Psoas muscle (tissue), 8 donors: ENCODE results near the gene CHST15. TPM values are rescaled to one million over a fixed set of nuclear protein-coding genes. Genes with fewer than 3 reads are reported as not detected.

ENCODE experiments used
- ATAC-seq, 4 donors: fragments of 200-7000 bp; cut with Tn5 transposase; one replicate each; pipeline ENCODE4 v1.9.1; 2020; ENCODE audit warnings: moderate library complexity in 3 of 4, mild to moderate bottlenecking in 2 of 4
- DNase-seq, 2 donors: peaks; one replicate each; pipeline ENCODE4 v3.0.0-alpha.2; 2020
- H3K27ac ChIP-seq: fragments of 200-600 bp; one replicate; pipeline ENCODE4 v1.8.0; 2022
- H3K27me3 ChIP-seq, 3 donors: fragments of 200-600 bp in 1 of 3; one replicate each; pipeline versions ENCODE4 v1.6.1 to v1.8.0; 2013 to 2022; ENCODE audit warnings: low read length in 2 of 3, mild to moderate bottlenecking in 2 of 3, moderate library complexity in 1 of 3; ENCODE audit not compliant: insufficient read depth in 3 of 3
- H3K36me3 ChIP-seq, 2 donors: fragments of 200-600 bp in 1 of 2; one replicate each; pipeline versions ENCODE4 v1.6.1 to v1.8.0; 2013 to 2022; ENCODE audit warnings: low read depth in 1 of 2, mild to moderate bottlenecking in 1 of 2, moderate library complexity in 1 of 2; ENCODE audit not compliant: insufficient read depth in 1 of 2
- H3K4me1 ChIP-seq: fragments of 200-600 bp; one replicate; pipeline ENCODE4 v1.8.0; 2022
- H3K4me3 ChIP-seq: fragments of 200-600 bp; one replicate; pipeline ENCODE4 v1.8.0; 2022; ENCODE audit warnings: mild to moderate bottlenecking
- H3K9me3 ChIP-seq: fragments of 200-600 bp; one replicate; pipeline ENCODE4 v1.8.0; 2022
- WGBS, 3 donors: extraction: QIAGEN DNeasy Blood & Tissue Kit; methylation state at CpG; one replicate each; pipeline versions ENCODE4 v1.1.6 to v1.1.7; 2013; 5-methylcytosine and 5-hydroxymethylcytosine counted together
- intact Hi-C, 2 donors: fragments of 100-400 bp; cut with DNase I; formaldehyde crosslinking; loops; one replicate each; pipeline versions ENCODE4 v1.11.0 to v1.14.2; 2022
- polyA plus RNA-seq, 3 donors: library from polyadenylated mRNA; stranded (reverse); fragments of 200-250 nt; gene quantifications; one replicate each; pipeline ENCODE4 v1.2.3, GENCODE V29; 2013
- total RNA-seq, 4 donors: library from RNA; stranded (reverse); fragmentation: NEBNext Ultra II Directional in 2 of 4; extraction: Animal tissue kit (Norgen Biotek cat#: 25700) in 2 of 4; gene quantifications; one replicate each; pipeline versions ENCODE4 v1.2.1 to v1.2.4, GENCODE V29; 2021 to 2023
- TF ChIP-seq, protein P1 (sequence below): fragments of 200-600 bp; IDR thresholded peaks from one replicate; pipeline ENCODE4 v1.8.0; 2022; ENCODE audit warnings: antibody characterized with exemption
- donor health status: healthy with polysubstance abuse.
- donor health status: DM: no; HTN: no; CAD: no; lungs with moderate emphysema.
- donor health status: Bipolar disorder and iron deficiency.
- donor health status: healthy.
- donor health status: DM: yes; HTN: yes; CAD: no.
- donor health status: DM: no; HTN: no; CAD: no.
- donor health status: DM: no; HTN: no; CAD: no.
- donor health status: DM: yes; HTN: yes; CAD: no.

Gene CHST15
- total and polyA plus RNA-seq, 7 donors = 3.6 to 39.2 (median 10.4) TPM

DNA sequence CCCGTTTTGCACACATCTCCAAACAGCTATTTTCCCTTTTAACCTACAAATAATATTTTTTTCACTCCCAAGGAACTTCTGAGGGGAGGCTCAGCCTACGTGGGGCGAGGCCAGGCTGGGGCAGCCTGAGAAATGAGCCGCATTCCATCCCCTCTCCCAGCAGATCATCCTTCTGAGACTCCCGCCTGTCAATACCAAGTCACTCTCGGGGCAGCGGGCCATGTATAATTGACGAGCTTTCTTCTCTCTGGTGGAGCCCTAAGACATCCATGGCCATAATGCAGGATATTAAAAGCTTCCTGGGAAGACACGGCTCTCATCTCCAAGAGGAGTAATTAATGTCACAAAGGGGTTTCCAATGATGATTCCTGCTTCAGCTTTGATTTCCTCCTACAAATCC, 37.8 kb upstream of the CHST15 start:
- Histone ChIP-seq H3K36me3 (no peaks in the 10 kb centered on the region), H3K27ac (no peak overlapping the region), H3K4me1 (no peaks in the 10 kb centered on the region), H3K27me3 (no peaks in the 10 kb centered on the region), H3K9me3 (no peaks in the 10 kb centered on the region), H3K4me3 (no peak overlapping the region)
- intact Hi-C loops = no loop called here
- WGBS, 3 donors = 88 to 93% (median 92%) methylated on average over 9 of the region's 9 CpGs
- ATAC-seq = no peak
- no peak for DNase-seq
- TF ChIP-seq, protein P1, sequence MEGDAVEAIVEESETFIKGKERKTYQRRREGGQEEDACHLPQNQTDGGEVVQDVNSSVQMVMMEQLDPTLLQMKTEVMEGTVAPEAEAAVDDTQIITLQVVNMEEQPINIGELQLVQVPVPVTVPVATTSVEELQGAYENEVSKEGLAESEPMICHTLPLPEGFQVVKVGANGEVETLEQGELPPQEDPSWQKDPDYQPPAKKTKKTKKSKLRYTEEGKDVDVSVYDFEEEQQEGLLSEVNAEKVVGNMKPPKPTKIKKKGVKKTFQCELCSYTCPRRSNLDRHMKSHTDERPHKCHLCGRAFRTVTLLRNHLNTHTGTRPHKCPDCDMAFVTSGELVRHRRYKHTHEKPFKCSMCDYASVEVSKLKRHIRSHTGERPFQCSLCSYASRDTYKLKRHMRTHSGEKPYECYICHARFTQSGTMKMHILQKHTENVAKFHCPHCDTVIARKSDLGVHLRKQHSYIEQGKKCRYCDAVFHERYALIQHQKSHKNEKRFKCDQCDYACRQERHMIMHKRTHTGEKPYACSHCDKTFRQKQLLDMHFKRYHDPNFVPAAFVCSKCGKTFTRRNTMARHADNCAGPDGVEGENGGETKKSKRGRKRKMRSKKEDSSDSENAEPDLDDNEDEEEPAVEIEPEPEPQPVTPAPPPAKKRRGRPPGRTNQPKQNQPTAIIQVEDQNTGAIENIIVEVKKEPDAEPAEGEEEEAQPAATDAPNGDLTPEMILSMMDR = no peak

GRCh38 chr10:124130198-124130900, 37.0 kb upstream of the CHST15 start:
- H3K27ac ChIP-seq = no peak overlapping the region
- no peaks in the 10 kb centered on the region for H3K27me3 ChIP-seq
- ATAC-seq = no peak
- TF ChIP-seq, protein P1 = no peak
- peak in 1 of 2 donors; percentile 36 for DNase-seq
- H3K36me3 ChIP-seq = no peaks in the 10 kb centered on the region
- 64 to 81% (median 79%) methylated on average over 7 of the region's 7 CpGs for WGBS, 3 donors
- H3K4me1 ChIP-seq = no peaks in the 10 kb centered on the region
- no peak overlapping the region for H3K4me3 ChIP-seq
- no peaks in the 10 kb centered on the region for H3K9me3 ChIP-seq
- intact Hi-C loops = no loop called here

- peak in 3 of 4 donors; percentile 27 to 70 (median 31) for ATAC-seq
- Histone ChIP-seq H3K27me3 (no peaks in the 10 kb centered on the region), H3K9me3 (no peaks in the 10 kb centered on the region), H3K4me3 (no peak overlapping the region), H3K4me1 (no peaks in the 10 kb centered on the region), H3K27ac (no peak overlapping the region), H3K36me3 (no peaks in the 10 kb centered on the region)
- intact Hi-C loops = no loop called here
- TF ChIP-seq, protein P1 = no peak
- no peak for DNase-seq
- 72 to 83% (median 74%) methylated on average over 5 of the region's 5 CpGs for WGBS, 3 donors
Measured at GRCh38 chr10:124129471-124129870, 36.1 kb upstream of the CHST15 start.

- 90 to 97% (median 97%) methylated on average over 4 to 5 of the region's 5 CpGs for WGBS, 3 donors
Measured at GRCh38 chr10:124128811-124129145, 35.4 kb upstream of the CHST15 start.

More at GRCh38 chr10:124128811-124129145, 35.4 kb upstream of the CHST15 start:
- no peak for ATAC-seq
- no peaks in the 10 kb centered on the region for H3K4me1 ChIP-seq
- TF ChIP-seq, protein P1 = no peak
- intact Hi-C loops = no loop called here
- peak in 1 of 2 donors; percentile 39 for DNase-seq
- no peak overlapping the region for H3K27ac ChIP-seq
- no peaks in the 10 kb centered on the region for H3K9me3 ChIP-seq
- H3K36me3 ChIP-seq = no peaks in the 10 kb centered on the region
- H3K27me3 ChIP-seq = no peaks in the 10 kb centered on the region
- H3K4me3 ChIP-seq = no peak overlapping the region
